Measurements from ENCODE around the gene STMN3.

The STMN3 gene
- 0.06 to 2.3 (median 0.34) reads per million in 17 experiments for total RNA-seq

DNA sequence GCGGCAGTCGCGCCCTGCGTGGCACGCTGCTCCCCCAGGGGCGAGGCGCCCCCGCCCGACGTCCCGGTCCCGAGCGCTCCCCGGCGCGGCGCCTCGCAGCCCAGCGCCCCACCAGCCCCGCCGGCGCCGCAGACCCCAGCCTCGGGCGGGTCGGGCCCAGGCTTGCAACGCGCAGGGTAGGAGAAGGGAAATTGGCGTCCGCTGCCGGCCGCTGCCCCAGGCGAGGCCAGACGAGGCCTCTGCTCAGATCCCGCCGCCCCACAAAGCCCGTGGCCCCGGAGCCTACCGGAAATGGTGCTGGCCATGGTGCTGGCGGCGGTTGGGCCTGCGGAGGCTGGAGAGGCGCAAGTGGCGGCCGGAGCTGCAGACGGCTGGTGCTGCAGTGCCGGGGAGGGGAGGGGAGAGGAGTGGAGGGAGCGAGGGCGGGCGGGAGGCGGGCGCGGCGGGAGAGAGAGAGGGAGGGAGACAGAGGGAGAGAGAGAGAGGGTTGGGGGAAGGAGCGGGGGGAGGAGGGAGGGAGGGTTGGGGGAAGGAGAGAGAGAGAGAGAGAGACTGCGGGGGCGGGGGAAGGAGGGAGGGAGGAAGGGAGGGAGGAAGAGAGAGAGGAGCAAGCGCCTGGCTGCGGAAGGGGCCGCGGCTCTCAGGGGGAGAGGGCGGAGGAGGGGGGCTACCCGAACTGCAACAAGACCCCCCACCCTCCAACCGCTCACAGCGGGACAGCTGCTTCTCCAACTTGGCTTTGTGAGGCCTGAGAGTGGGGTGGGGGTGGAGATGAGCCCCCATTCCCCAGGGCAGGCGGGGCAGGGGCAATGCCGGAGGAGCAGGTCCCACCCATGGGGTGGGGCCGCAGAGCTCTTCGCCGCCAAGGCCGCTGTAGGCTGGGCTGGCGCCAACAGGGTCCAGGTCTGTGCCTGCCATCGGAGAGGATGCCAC, at the start of gene STMN3:
STMN3 (minus strand) TSS at position 384 of the 933 bp plus-strand sequence; CDS start at position 305, 79 bp downstream.
- peak; percentile 84 to 93 (median 88) for DNase-seq

DNA sequence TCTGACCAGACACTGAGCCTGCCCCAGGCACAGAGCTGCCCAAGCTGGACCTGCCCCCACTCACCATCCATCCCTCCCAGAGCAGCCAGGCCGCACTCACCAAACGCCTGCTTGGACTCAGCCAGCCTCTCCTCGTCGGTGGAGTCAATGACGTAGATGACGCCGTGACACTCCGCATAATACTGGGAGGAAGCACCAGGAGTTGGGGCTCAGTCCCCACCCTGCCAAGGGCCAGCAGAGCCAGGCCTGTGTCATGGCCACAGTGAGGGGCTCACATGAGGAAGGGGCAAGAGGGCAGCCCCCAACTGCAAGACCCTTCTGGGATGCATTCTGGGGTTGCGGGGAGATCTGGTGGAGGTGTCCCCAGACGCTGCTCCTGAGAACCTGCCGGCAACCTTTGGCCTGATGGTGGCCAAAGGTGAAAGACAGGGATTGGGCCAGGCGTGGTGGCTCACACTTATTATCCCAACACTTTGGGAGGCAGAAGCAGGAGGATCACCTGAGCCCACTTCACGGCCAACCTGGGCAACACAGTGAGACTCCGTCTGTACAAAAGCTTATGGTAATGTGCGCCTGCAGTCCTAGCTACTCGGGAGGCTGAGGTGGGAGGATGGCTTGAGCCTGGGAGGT, 48.9 kb upstream of the STMN3 start:
- DNase-seq, result no peak

DNA sequence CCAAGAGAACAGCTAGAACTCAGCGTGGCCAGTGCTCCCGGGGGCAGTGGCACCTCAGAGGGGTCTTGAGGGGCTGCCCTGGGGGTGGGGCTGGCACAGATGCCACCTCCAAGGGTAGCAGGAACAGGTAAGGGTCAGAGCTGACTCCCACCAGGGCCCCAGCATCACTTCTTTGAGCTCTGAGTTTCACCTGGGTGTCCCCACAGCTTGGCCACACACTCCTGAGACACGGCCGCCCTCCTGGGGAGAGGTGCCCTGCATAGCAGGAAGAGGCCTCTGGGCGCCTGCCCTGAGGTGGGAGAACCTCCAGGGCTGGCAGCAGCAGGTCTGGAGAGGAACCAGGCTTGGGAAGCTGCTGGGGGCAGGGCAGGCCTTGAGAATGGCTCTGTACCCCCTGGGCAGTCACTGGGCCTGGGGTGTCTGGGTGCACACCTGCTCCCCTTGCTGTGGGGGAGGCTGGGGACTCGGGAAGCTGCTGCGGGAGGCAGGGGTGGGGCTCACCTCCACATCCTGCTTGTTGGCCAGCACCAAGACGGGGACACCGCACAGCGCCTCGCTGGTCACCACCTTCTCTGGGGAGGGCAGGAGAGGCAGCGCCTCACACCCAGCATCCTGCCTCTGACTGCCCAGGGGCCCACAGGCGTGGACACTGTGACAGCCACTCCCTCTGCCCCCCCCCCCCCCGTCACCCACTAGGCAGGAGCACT, 48.3 kb upstream of the STMN3 start:
- DNase-seq, result no peak

DNA sequence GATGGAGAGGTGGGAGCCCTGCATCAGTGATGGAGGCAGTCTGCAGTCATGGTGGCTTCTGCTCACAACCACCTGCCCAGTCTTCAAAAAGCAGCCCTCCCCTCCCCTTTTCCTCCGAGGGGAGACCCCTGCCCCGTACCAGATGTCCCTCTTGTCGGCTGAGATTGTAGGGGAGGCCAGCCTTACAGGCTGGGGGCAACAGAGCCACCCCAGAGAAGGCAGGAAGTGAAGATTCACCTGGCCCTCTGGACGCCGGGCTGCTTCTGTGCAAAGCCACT, 47.8 kb upstream of the STMN3 start:
- DNase-seq, result no peak

DNA sequence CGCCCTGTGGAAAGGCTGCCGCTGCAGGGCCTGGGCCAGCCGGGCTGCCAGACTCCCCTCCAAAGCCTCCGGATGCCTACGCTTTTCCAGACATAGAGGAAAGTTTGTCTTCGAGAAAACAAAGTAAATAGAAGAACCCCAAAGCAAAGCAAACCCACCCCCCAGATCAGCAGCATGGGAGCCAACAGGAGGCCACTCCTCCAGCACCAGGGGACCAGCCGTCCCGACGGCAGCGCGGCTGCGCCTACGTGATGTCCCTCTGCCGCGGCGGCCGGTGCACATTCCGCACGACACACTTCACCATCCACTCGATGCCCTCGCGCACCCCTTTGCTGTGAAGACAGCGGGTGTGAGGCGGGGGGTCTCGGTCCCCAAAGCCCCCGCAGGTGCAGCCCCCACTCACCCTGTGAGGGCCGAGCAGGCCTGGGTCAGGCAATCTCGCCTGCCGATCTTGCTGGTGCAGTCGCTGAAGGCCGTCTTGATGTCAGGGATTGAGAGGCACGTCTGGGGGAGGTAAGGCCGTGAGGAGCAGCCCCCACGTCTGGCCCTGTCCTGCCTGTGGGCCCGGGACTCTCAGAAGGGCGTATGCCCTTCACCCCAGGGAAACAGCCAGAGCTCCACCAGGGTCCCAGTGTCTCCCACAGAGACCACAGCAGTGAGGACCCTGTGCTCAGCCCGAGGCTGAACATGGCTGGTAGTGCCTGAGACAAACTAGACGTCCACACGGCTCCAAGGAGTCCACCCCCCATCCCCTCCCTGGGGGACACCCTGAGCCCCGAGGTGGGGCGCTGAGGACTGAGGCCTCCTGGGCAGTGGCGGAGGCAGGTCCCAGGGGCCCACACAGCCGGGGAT, 47.2 kb upstream of the STMN3 start:
- no peak for DNase-seq

DNA sequence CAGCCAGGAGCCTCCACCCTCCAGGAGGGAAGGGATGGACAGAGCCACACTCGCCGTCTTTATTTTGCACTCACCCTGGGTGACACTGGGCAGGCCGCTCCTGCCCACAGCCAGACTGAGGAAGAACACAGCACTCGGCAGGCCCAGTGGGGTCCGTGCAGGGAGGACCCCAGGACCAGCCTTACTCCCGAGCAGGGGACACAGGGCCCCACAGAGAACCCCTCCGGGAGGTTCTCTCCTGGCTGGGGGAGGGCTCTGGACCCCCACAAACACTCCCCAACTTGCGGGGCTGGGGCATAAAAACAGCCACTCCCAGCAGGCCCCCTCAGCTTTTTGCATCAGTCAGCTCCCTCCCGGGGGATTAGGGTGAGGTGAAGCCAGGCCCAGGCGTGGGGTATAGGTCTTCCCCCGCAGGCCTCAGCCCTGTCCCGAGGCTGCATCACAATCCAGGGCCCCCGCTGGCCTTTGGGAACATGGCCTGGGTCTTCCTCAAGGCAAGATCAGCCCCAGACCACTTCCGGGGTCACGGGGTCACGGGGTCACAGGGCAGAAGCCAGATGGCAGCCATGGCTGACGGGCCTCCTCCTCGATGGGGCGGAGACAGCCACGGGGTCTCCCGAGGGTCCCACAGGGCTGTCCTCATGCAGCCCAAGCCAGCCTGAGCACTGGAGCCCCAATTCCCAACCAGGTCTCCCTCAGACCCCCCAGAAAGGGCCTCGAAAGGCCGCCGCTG, 46.4 kb upstream of the STMN3 start:
- DNase-seq, result no peak

DNA sequence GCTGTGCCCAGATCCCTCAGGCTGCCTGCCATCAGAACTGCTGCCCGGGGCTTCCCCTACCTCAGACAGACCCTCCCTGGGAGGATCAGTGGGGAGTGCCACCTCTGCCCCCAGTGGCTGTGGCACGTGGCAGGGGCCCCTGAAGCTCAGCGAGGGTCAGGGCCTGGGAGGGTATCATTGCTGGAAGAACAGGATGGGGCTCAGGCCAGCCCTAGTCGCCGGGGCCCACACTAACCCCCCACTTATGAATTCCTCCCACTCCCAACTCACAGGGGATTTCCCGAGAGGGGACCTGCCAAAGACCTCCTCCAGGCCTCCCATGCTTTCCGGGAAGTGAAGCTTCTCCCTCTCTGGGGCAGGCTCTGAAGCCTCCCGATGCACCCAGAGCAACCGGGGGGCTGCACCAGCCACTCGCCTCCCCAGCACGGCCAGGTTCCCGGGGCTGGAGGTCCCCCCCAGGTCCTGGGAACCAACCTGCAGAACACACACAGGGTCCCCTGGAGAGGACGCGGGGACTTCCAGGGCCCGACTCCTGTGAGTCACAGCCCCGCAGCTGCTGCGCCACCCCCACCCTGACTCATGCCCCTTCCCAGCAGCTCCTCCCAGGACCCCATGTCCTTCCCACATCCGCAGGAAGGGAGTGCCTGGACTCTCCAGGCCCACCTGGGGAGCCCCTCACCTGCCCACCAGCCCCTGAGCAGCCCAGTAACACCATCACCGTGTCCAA, 45.7 kb upstream of the STMN3 start:
- no peak for DNase-seq

DNA sequence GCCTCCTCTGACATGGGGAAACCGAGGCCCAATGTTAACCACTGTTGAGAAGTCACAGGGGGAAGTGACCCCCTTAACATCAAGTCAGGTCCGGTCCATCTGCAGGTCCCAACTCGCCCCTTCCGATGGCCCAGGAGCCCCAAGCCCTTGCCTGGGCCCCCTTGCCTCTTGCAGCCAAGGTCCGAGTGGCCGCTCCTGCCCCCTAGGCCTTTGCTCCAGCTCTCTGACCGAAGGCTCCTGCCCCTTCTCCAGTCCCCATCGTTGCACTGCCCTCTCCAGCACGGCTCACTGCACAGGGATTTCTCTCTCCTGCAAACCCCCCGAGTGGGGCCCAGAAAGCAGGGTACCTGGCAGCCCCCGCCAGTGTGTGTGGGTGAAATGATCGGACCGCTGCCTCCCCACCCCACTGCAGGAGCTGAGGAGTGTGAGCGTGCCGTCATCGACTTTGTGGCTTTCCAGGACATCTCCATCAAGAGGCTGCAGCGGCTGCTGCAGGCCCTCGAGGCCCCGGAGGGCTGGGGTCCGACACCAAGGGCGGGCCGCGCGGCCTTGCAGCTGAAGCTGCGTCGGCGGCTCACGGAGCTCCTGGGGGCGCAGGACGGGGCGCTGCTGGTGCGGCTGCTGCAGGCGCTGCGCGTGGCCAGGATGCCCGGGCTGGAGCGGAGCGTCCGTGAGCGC, 44.8 kb upstream of the STMN3 start:
- DNase-seq, result no peak

DNA sequence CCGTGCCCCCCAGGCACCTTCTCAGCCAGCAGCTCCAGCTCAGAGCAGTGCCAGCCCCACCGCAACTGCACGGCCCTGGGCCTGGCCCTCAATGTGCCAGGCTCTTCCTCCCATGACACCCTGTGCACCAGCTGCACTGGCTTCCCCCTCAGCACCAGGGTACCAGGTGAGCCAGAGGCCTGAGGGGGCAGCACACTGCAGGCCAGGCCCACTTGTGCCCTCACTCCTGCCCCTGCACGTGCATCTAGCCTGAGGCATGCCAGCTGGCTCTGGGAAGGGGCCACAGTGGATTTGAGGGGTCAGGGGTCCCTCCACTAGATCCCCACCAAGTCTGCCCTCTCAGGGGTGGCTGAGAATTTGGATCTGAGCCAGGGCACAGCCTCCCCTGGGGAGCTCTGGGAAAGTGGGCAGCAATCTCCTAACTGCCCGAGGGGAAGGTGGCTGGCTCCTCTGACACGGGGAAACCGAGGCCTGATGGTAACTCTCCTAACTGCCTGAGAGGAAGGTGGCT, 44.2 kb upstream of the STMN3 start:
- no peak for DNase-seq

DNA sequence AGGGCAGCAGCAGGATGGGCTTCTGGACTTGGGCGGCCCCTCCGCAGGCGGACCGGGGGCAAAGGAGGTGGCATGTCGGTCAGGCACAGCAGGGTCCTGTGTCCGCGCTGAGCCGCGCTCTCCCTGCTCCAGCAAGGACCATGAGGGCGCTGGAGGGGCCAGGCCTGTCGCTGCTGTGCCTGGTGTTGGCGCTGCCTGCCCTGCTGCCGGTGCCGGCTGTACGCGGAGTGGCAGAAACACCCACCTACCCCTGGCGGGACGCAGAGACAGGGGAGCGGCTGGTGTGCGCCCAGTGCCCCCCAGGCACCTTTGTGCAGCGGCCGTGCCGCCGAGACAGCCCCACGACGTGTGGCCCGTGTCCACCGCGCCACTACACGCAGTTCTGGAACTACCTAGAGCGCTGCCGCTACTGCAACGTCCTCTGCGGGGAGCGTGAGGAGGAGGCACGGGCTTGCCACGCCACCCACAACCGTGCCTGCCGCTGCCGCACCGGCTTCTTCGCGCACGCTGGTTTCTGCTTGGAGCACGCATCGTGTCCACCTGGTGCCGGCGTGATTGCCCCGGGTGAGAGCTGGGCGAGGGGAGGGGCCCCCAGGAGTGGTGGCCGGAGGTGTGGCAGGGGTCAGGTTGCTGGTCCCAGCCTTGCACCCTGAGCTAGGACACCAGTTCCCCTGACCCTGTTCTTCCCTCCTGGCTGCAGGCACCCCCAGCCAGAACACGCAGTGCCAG, 43.6 kb upstream of the STMN3 start, which contains the start of gene TNFRSF6B:
TNFRSF6B (plus strand) TSS at position 25 of the 729 bp plus-strand sequence; CDS start at position 141, 116 bp downstream.
- no peak for DNase-seq

DNA sequence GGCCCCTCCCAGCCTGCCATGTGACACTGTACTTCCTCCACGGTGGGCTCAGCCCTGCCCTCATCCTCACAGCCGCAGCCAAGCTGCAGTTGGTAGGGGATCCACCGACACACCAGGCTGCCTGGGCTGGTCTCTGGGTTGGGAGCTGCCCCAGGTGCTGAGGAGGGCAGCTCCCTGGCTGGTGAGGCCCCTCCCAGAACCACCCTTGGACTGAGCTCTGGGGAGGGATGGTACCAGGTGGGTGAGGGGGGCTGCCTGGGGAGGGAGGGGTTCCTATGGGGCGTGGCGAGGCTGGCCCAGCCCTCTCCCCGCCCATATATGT, 43.0 kb upstream of the STMN3 start:
- DNase-seq, result peak in 3 of 4 experiments; percentile 32 to 46 (median 35)

DNA sequence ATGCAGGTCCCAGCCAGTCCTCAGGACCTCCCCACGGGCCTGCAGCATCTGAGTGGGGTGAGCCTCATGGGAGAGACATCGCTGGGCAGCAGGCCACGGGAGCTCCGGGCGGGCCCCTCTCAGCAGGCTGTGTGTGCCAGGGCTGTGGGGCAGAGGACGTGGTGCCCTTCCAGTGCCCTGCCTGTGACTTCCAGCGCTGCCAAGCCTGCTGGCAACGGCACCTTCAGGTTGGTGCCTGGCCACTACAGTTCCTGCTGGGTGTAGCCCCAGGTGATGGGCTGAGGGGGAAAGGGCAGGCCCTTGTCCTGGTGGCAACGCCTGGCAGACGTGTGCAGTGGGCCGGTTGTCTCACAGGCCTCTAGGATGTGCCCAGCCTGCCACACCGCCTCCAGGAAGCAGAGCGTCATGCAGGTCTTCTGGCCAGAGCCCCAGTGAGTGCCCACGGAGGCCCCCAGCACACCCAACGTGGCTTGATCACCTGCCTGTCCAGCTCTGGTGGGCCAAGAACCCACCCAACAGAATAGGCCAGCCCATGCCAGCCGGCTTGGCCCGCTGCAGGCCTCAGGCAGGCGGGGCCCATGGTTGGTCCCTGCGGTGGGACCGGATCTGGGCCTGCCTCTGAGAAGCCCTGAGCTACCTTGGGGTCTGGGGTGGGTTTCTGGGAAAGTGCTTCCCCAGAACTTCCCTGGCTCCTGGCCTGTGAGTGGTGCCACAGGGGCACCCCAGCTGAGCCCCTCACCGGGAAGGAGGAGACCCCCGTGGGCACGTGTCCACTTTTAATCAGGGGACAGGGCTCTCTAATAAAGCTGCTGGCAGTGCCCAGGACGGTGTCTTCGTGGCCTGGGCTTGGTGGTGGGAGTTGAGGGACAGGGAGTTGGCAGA, 42.4 kb upstream of the STMN3 start:
- DNase-seq, result no peak

DNA sequence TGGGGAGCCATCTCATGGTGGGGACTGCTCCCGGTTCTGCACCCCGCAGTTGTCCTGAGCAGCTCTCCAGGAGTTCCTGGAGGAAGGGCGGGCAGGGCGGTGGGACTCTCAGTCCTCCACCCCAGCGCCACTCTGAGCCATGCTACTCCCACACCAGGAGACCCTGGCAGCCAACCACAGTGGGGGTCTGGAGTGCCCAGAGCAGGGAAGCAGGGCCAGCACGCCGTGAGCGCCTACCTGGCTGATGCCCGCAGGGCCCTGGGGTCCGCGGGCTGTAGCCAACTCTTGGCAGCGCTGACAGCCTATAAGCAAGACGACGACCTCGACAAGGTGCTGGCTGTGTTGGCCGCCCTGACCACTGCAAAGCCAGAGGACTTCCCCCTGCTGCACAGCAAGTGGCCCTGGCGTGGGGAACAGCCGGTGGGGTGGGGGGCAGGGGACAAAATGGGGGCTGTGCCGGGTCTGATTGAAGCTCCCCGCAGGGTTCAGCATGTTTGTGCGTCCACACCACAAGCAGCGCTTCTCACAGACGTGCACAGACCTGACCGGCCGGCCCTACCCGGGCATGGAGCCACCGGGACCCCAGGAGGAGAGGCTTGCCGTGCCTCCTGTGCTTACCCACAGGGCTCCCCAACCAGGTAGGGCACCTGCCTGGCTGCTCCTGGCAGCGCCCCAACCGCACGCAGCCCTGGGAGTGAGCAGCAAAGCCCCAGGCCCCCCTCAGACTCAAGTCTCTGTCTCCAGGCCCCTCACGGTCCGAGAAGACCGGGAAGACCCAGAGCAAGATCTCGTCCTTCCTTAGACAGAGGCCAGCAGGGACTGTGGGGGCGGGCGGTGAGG, 41.6 kb upstream of the STMN3 start:
- no peak for DNase-seq

DNA sequence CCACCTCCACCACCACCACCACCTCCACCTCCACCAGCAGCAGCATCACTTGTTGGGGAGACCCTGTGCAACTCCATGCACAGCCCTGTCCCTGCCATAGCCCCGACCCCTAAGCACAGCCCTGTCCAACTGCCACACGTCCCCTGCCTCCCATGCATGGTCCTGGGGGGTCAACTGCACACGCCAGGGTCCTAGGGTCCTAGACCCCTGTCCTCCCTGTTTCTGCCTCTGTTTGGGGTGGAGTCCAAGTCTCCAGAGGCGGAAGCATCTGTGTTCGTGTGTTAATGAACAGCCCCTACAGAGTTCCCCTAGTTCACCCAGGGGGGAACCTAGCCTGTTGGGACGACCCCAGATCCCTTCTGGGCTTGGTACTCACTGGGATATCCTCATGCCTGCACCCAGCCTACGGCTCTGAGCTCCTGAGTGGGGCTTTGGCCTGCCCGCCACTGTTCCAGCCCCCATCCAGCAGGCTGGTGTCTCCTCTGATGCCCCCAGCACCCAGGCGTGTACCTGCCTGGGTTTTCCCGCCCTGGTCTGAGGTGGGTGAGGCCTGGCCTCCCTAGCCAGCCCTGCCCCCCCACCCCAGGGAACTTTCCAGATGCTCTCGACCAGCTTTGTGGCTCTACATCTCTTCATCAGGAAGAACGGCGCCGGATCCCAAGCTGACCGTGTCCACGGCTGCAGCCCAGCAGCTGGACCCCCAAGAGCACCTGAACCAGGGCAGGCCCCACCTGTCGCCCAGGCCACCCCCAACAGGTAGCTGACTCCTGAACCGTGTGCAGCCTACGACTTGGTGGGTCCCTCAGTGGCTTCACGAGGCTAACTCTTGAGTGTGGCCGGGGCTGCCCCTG, 40.7 kb upstream of the STMN3 start:
- DNase-seq, result no peak

DNA sequence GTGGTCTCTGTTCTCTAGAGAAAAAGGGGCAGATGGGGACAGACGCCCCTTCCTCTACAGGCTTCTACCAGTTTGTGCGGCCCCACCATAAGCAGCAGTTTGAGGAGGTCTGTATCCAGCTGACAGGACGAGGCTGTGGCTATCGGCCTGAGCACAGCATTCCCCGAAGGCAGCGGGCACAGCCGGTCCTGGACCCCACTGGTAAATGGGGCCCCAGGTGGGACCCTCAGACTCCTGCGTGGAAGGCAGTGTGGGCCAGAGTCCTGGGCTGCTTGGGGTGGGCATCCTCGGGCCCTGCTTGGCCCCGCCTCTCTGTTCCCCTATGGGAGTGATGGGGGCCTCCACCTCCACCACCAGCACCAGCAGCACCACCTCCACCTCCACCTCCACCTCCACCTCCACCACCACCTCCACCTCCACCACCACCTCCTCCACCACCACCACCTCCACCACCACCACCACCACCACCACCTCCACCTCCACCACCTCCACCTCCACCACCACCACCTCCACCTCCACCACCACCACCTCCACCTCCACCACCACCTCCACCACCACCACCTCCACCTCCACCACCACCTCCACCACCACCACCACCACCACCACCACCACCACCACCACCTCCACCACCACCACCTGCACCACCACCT, 40.0 kb upstream of the STMN3 start:
- no peak for DNase-seq

Measured in suppressor macrophage (primary cell).